ENCODE results near the gene TFCP2.

The TFCP2 gene

GRCh38 chr12:51197736-51198567 is 25.0 kb upstream of the TFCP2 start:
- no peak for DNase-seq

GRCh38 chr12:51196547-51196946 is 23.6 kb upstream of the TFCP2 start:
- no peak for DNase-seq

- no peak for DNase-seq
Measured at GRCh38 chr12:51195841-51196240, 22.9 kb upstream of the TFCP2 start.

- no peak for DNase-seq
Measured at GRCh38 chr12:51192284-51192671, 19.3 kb upstream of the TFCP2 start.

- DNase-seq = no peak
Measured at GRCh38 chr12:51191516-51192283, 18.8 kb upstream of the TFCP2 start.

- DNase-seq = no peak
Measured at GRCh38 chr12:51190820-51191219, 17.9 kb upstream of the TFCP2 start.

- DNase-seq = no peak
Measured at GRCh38 chr12:51189790-51190355, 16.9 kb upstream of the TFCP2 start.

GRCh38 chr12:51188359-51189051 is 15.6 kb upstream of the TFCP2 start:
- DNase-seq = no peak

- DNase-seq = no peak
Measured at GRCh38 chr12:51187370-51187987, 14.5 kb upstream of the TFCP2 start.

GRCh38 chr12:51186465-51187085 is 13.6 kb upstream of the TFCP2 start:
- DNase-seq = no peak

GRCh38 chr12:51185171-51185717 is 12.3 kb upstream of the TFCP2 start:
- no peak for DNase-seq

- peak; percentile 14 for DNase-seq
Measured at GRCh38 chr12:51183816-51184215, 10.9 kb upstream of the TFCP2 start.

- DNase-seq = no peak
Measured at GRCh38 chr12:51183349-51183748, 10.4 kb upstream of the TFCP2 start.

- DNase-seq = no peak
Measured at GRCh38 chr12:51181558-51181957, 8.6 kb upstream of the TFCP2 start.

GRCh38 chr12:51177897-51178296 is 5.0 kb upstream of the TFCP2 start:
- DNase-seq = no peak

GRCh38 chr12:51174501-51174900 is 1.6 kb upstream of the TFCP2 start:
- no peak for DNase-seq

- no peak for DNase-seq
Measured at GRCh38 chr12:51171884-51172514, 936 bp downstream of the TFCP2 start.

- DNase-seq = no peak
Measured at GRCh38 chr12:51163795-51164194, 9.1 kb downstream of the TFCP2 start.

- DNase-seq = no peak
Measured at GRCh38 chr12:51162217-51162616, 10.7 kb downstream of the TFCP2 start.

GRCh38 chr12:51160814-51161459 is 12.0 kb downstream of the TFCP2 start:
- DNase-seq = no peak

- DNase-seq = no peak
Measured at GRCh38 chr12:51156245-51156765, 16.6 kb downstream of the TFCP2 start.

Data from DMS79 (cell line).